ENCODE data around the gene CFB.

The CFB gene

GRCh38 chr6:31948306-31948705 lies 2.4 kb downstream of the CFB start:
- DNase-seq (ENCODE audit: low read depth in 2 of 2), result no peak

DNA sequence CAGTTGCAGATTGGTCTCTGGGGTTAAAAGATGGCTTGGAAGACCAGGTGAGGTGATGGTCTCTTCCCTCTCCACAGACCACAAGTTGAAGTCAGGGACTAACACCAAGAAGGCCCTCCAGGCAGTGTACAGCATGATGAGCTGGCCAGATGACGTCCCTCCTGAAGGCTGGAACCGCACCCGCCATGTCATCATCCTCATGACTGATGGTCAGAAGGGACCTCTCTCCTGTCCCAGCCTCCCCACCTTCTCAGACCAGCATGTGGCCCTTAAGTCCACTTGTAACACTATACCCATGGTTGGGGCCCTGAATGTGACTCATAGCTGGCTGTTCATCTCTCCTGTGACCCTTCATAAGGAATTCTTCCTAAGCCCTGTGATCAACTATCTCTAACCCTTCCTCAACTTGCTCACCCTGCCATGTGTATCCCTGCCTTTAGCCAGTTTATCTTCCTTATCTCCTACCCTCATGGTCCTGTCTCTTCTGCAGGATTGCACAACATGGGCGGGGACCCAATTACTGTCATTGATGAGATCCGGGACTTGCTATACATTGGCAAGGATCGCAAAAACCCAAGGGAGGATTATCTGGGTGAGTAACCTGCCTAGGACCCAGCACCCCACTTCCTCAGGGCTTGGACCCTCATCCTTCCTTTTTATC lies 3.0 kb downstream of the CFB start:
- no peak for DNase-seq (ENCODE audit: low read depth in 2 of 2)

DNA sequence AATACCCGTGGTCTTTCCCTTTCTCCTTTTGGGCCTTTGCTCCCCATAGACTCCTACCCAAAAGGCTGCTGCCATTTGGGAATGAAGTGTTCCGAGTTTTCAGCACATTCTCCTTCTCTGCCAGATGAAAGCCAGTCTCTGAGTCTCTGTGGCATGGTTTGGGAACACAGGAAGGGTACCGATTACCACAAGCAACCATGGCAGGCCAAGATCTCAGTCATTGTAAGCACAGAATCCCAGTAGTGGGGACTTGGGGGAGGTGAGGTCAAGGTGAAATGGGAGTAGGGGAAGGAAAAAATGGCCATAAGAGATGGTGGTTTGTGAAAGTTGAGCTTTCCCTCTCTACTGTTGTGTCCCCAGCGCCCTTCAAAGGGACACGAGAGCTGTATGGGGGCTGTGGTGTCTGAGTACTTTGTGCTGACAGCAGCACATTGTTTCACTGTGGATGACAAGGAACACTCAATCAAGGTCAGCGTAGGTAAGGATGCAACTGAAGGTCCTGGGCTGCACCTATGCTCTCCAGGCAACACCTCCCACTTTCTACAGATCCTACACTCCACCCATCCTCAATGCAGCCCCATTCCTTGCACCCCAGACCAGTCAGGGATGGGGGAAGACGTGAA lies 4.1 kb downstream of the CFB start:
- no peak for DNase-seq (ENCODE audit: low read depth in 2 of 2)

- no peak for DNase-seq (ENCODE audit: low read depth in 2 of 2)
These were observed 6.4 kb downstream of the CFB start for GRCh38 chr6:31952140-31952805.

- DNase-seq (ENCODE audit: low read depth in 2 of 2), result no peak
These were observed 7.0 kb downstream of the CFB start for GRCh38 chr6:31952890-31953289.

GRCh38 chr6:31954511-31954910 lies 8.6 kb downstream of the CFB start:
- DNase-seq (ENCODE audit: low read depth in 2 of 2), result no peak

DNA sequence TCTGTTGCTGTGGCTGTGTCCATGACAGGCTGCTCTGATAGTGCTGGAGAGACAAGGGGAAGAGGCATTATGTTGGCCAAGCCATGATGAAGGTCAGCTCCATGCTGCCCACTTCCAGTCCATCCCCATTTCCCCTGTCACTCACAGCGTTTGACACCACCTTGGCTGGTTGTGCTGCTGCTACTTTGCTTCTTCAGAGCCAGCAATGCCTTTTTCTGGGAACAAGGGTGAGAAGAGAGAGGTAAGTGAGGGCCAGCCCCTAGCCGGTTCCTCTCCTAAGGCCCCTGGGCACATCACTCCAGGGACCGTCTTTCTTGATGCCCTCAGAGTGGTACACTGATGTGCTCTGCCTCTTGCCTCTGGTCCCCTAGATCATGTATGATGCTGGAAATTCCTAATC lies 10.9 kb downstream of the CFB start:
- DNase-seq (ENCODE audit: low read depth in 2 of 2), result no peak

DNA sequence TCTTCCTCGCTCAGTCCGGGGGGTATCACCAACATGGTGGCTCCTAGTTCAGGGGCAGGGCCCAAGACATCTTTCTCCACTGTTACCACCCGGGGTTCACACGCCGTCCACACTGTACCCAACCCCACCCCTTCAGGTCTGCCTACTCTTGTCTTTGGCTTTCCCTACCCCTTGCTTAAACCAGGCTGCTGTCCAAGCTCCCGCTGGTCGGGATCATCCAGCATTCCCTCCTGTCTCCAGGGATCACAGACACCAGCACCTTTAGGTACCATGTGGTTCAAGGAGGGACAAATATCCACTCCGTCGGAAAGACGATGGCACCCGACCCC lies 12.5 kb downstream of the CFB start:
- DNase-seq (ENCODE audit: low read depth in 2 of 2), result no peak

- DNase-seq (ENCODE audit: low read depth in 2 of 2), result peak; percentile 95 to 96
These were observed 13.1 kb downstream of the CFB start, which contains the start of the genes NELFE and SKIC2 for GRCh38 chr6:31958741-31959739. NELFE (minus strand) TSS chr6:31958971; CDS start chr6:31958446, 525 bp downstream. SKIC2 (plus strand) TSS chr6:31959175; CDS start chr6:31959193, 18 bp downstream.

DNA sequence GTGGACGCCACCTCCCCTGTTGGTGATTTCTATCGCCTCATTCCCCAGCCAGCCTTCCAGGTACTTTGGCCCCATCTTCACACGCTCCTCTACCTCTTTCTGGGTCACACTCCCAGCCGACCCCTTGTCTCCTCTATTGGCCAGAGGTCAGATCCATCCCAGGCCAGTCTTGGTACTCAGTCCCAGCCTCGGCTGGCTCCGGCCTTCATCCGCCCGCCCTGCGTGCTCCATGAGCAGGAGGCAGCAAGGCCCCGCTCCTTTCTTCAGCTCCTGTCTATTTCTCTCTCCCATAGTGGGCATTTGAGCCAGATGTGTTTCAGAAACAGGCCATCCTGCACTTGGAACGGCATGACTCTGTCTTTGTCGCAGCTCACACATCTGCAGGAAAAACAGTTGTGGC lies 15.7 kb downstream of the CFB start:
- DNase-seq (ENCODE audit: low read depth in 2 of 2), result no peak

DNA sequence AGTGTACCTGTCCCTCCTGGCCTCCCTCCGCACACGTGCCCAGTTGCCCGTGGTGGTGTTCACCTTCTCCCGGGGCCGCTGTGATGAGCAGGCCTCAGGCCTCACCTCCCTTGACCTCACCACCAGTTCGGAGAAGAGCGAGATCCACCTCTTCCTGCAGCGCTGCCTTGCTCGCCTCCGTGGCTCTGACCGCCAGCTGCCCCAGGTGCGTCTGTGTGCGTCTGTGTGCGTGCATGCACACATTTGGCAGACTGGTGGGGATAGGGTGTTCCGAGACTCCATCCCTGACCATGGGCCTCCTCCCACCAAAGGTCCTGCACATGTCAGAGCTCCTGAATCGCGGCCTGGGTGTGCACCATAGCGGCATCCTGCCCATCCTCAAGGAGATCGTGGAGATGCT lies 18.0 kb downstream of the CFB start:
- DNase-seq (ENCODE audit: low read depth in 2 of 2), result no peak

DNA sequence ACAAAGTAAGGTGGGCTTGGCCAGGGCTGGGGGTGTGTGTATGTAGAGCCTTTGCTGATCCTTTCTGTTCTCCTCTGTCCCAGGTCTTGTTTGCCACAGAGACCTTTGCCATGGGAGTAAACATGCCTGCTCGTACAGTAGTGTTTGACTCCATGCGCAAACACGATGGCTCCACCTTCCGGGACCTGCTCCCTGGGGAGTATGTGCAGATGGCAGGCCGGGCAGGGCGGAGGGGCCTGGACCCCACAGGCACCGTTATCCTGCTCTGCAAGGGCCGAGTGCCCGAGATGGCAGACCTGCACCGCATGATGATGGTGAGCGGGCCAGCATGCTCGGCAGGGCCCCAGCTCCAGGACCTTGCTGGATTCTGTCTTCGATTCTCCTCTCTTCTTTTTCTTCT lies 19.8 kb downstream of the CFB start:
- DNase-seq (ENCODE audit: low read depth in 2 of 2), result no peak

DNA sequence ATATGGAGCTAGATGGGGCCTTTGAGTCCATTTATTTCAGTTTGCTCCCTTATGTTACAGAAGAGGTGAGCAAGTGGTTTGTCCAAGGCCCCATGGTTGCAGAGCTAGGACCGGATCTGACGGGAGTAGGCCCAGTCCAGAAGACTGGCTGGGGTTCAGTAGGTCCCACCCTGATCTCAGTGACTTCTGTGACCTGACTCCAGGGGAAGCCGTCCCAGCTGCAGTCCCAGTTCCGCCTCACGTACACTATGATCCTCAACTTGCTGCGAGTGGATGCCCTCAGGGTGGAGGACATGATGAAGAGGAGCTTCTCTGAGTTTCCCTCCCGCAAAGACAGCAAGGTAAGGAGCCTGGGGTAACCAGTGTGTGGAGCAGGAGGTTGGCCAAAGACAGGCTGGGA lies 20.6 kb downstream of the CFB start:
- no peak for DNase-seq (ENCODE audit: low read depth in 2 of 2)

GRCh38 chr6:31966997-31967925 lies 21.4 kb downstream of the CFB start:
- DNase-seq (ENCODE audit: low read depth in 2 of 2), result no peak

DNA sequence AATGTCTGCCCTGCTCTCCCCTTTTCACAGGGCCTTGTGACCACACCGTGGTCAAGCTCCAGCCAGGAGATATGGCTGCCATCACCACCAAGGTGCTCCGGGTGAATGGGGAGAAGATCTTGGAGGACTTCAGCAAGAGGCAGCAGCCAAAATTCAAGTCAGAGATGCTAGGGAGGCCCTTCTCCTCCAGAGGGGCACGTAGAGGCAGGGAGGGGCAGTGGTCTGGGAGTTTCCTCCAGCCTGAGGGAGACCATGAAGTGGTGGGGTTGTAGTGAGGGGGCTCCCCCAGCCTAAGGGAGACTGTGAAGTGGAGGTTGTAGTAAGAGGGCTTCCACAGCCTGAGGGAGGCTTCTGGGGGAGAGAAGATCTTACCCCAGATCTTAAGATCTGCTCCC lies 22.0 kb downstream of the CFB start:
- DNase-seq (ENCODE audit: low read depth in 2 of 2), result no peak

DNA sequence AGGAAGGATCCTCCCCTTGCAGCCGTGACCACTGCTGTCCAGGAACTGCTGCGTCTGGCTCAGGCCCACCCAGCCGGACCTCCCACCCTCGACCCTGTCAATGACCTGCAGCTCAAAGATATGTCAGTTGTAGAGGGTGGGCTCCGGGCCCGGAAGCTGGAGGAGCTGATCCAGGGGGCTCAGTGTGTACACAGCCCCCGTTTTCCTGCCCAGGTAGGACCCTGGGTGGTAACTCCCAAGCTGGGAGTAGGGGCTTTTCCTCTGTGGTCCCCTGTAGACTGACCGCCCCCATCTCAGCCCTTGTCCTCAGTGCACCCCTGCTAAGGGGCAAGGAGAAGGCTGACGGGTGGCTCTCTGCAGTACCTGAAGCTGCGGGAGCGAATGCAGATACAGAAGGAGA lies 22.4 kb downstream of the CFB start:
- no peak for DNase-seq (ENCODE audit: low read depth in 2 of 2)

GRCh38 chr6:31968791-31969711 lies 23.2 kb downstream of the CFB start:
- no peak for DNase-seq (ENCODE audit: low read depth in 2 of 2)

DNA sequence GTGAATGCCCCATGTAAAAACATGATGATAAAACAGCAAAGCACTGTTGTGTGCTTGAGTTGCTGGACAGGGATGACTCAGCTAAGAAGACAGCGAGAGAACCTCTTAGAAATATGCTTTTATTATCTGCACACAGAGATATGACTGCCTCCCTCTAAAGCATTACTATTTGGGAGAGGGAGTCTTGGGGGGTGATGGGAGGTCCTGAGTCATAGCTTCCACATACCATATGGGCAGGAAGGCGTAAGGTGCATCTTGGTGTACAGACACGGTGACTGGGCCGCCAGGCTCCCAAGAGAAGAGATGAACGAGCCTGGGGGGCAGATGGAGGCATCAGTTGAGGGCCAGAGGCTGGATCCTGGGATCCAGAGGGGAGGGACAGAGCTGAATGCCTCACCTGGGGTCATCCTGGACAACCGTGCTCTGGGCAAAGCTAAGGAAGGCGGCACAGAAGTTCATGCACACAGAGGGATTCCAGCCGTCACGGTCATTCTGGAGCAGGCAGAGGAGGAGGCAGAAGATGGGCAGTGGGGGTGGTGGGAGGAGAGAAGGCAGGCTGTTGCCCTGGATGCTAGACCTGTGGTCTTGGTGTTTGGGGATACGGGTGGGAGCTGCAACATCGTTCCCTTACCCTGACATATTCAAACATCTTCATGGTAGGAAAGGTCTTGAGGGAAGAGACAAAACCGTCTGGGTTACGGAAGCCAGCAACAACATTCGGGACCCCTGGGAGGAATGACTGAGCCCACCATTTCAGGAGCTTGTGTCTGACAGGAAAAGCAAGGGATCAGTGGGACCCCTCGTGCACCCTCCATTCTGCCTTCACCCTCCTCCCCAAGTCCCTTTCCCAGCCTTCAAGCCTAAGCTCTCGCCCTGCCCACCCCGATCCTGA lies 24.1 kb downstream of the CFB start:
- DNase-seq (ENCODE audit: low read depth in 2 of 2), result no peak

Data from stimulated activated CD4-positive, alpha-beta T cell treated with anti-CD3 and anti-CD28 coated beads, Interleukin-1b, Interleukin-23, amount 100 ng/mL, for 1 hour (primary cell).